ENCODE data around the gene LRPAP1.

DNA sequence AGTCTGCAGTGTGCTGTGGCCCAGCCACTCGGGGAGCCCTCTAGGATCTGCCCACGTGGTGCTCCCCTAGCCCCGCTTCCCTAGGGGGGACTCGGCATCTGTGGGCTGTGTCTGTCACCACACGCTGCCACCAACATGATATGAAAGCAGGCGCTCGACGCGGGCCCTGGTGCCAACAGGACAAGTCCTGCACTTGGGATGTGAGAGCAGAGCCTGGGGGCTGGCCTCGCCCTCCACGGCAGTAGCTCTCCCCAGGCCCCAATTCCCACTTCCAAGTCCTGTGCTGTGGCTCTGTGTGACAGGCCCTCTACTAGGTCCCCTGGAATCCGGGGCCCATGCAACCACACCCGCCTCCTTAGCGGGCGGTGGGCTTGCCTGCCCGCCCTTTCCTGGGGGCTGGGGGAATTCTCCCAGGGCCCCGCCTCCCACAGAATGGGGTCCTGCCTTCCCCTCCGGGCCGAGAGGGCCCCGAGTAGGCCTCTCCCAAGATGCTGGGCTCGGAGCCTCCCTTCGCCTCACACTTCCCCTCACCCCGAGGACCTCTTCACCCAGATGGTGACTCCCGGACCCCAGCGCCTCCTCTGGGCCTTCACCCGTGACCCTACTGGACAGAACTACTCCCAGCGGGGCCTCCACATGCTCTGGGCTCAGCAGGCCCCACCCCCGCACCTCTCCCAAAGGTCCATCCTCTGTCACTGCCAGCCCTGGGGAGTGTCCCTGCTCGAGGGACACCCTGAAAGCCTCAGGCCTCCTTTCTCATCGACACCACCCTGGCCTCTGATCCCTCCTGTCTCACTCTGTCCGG, 11.2 kb downstream of the LRPAP1 start:
- TF ChIP-seq, protein P1, sequence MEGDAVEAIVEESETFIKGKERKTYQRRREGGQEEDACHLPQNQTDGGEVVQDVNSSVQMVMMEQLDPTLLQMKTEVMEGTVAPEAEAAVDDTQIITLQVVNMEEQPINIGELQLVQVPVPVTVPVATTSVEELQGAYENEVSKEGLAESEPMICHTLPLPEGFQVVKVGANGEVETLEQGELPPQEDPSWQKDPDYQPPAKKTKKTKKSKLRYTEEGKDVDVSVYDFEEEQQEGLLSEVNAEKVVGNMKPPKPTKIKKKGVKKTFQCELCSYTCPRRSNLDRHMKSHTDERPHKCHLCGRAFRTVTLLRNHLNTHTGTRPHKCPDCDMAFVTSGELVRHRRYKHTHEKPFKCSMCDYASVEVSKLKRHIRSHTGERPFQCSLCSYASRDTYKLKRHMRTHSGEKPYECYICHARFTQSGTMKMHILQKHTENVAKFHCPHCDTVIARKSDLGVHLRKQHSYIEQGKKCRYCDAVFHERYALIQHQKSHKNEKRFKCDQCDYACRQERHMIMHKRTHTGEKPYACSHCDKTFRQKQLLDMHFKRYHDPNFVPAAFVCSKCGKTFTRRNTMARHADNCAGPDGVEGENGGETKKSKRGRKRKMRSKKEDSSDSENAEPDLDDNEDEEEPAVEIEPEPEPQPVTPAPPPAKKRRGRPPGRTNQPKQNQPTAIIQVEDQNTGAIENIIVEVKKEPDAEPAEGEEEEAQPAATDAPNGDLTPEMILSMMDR (IDR thresholded peaks at IDR 0.05): no peak
- TF ChIP-seq POLR2A (IDR thresholded peaks at IDR 0.05) (no peak), EP300 (IDR thresholded peaks at IDR 0.05) (no peak)

Data from ovary (tissue), 3 donors.